Naive thymus-derived CD4-positive, alpha-beta T cell (primary cell): Measurements from ENCODE around the gene FNDC4. TPM values are rescaled to one million over a fixed set of nuclear protein-coding genes. Genes with fewer than 3 reads are reported as not detected.

Experiments
- ATAC-seq: fragments of 150-1000 bp; cut with Tn5 transposase; 2 replicates; pipeline ENCODE4 v1.10.0; 2021; ENCODE audit warnings: mild to moderate bottlenecking, moderate library complexity
- CTCF ChIA-PET: fragments of 350-600 bp; sonication (Branson Sonifier 250); formaldehyde crosslinking; loops from one replicate; lab custom pipeline; 2021; ENCODE audit warnings: antibody characterized with exemption; lab: Charles Lee
- POLR2A ChIA-PET: fragments of 350-600 bp; sonication (Branson Sonifier 250); formaldehyde crosslinking; loops from one replicate; lab custom pipeline; 2021; ENCODE audit warnings: antibody characterized with exemption, inconsistent platforms; lab: Charles Lee
- DNase-seq, 9 donors: peaks; one replicate each; pipeline versions ENCODE4 v3.0.0 to v3.0.0-alpha.2; 2020 to 2022; ENCODE audit warnings: mixed read lengths in 1 of 9
- H3K27ac ChIP-seq: one replicate; pipeline ENCODE4 v1.7.0; 2013; ENCODE audit warnings: mild to moderate bottlenecking, low read depth, low read length, moderate library complexity
- H3K27me3 ChIP-seq, 2 donors: one replicate each; pipeline ENCODE4 v1.7.0; 2013; ENCODE audit warnings: low read length in 2 of 2, mild to moderate bottlenecking in 2 of 2, moderate library complexity in 2 of 2; ENCODE audit not compliant: control insufficient read depth in 2 of 2, insufficient read depth in 2 of 2
- H3K36me3 ChIP-seq, 3 experiments: 1 replicate in 2 of 3; 2 replicates in 1 of 3; pipeline ENCODE4 v1.7.0; 2013; ENCODE audit warnings: low read length in 3 of 3, mild to moderate bottlenecking in 3 of 3, moderate library complexity in 1 of 3; ENCODE audit not compliant: insufficient read depth in 3 of 3, control insufficient read depth in 2 of 3
- H3K4me1 ChIP-seq, 2 donors: one replicate each; pipeline ENCODE4 v1.7.0; 2013; ENCODE audit warnings: low read length in 2 of 2, mild to moderate bottlenecking in 2 of 2, moderate library complexity in 1 of 2; ENCODE audit not compliant: control insufficient read depth in 2 of 2, insufficient read depth in 2 of 2
- H3K4me3 ChIP-seq: 2 replicates; pipeline ENCODE4 v1.7.0; 2013; ENCODE audit warnings: mild to moderate bottlenecking, low read length
- H3K9me3 ChIP-seq, 3 experiments: 1 replicate in 2 of 3; 2 replicates in 1 of 3; pipeline ENCODE4 v1.7.0; 2013; ENCODE audit warnings: low read length in 3 of 3; ENCODE audit not compliant: control insufficient read depth in 2 of 3
- H3K27ac Mint-ChIP-seq, 9 donors: one replicate each; pipeline ENCODE4 v1.8.0; 2020 to 2022; ENCODE audit warnings: mixed read lengths in 9 of 9, mild to moderate bottlenecking in 8 of 9, moderate library complexity in 5 of 9, inconsistent platforms in 2 of 9
- H3K27me3 Mint-ChIP-seq, 5 donors: one replicate each; pipeline ENCODE4 v1.8.0; 2021 to 2022; ENCODE audit warnings: mixed read lengths in 5 of 5, mild to moderate bottlenecking in 1 of 5
- H3K36me3 Mint-ChIP-seq, 5 donors: one replicate each; pipeline ENCODE4 v1.8.0; 2020 to 2022; ENCODE audit warnings: mixed read lengths in 5 of 5, mild to moderate bottlenecking in 3 of 5, inconsistent platforms in 1 of 5
- H3K4me1 Mint-ChIP-seq, 7 donors: one replicate each; pipeline ENCODE4 v1.8.0; 2020 to 2022; ENCODE audit warnings: mixed read lengths in 7 of 7, mild to moderate bottlenecking in 3 of 7, inconsistent platforms in 1 of 7
- H3K4me3 Mint-ChIP-seq, 10 donors: one replicate each; pipeline ENCODE4 v1.8.0; 2020 to 2022; ENCODE audit warnings: mild to moderate bottlenecking in 10 of 10, mixed read lengths in 10 of 10, moderate library complexity in 6 of 10, inconsistent platforms in 2 of 10
- H3K9me3 Mint-ChIP-seq, 11 donors: one replicate each; pipeline ENCODE4 v1.8.0; 2020 to 2022; ENCODE audit warnings: mixed read lengths in 11 of 11, mild to moderate bottlenecking in 4 of 11, inconsistent platforms in 1 of 11, moderate library complexity in 1 of 11
- intact Hi-C, 2 donors: fragments of 100-400 bp; cut with micrococcal nuclease; formaldehyde crosslinking; loops; one replicate each; pipeline ENCODE4 v1.15.1; 2023
- polyA plus RNA-seq, 2 donors: library from polyadenylated mRNA; unstranded; fragments of 300-500 nt; fragmentation: Illumina TruSeq; gene quantifications; one replicate each; pipeline ENCODE4 v1.2.3, GENCODE V29; 2021
- total RNA-seq, 6 experiments: library from RNA in 5 of 6; stranded (reverse) in 5 of 6; gene quantifications; 1 replicate in 5 of 6; 2 replicates in 1 of 6; pipeline ENCODE4 v1.2.3 and lab custom pipeline; 2021 to 2026

Gene FNDC4
- total and polyA plus RNA-seq, 7 experiments from 2014 or later = not detected

GRCh38 chr2:27451095-27451494 lies 43.9 kb downstream of the FNDC4 start:
- H3K9me3 Mint-ChIP-seq = no peaks in the 10 kb centered on the region
- no peaks in the 10 kb centered on the region for H3K27me3 Mint-ChIP-seq
- H3K36me3 ChIP-seq = peaks cover 0 to 41% (median 0%) of the 10 kb centered on the region in 3 experiments
- ATAC-seq (no peak), DNase-seq (no peak)
- intact Hi-C loops = no loop called here
- no peak overlapping the region for H3K4me3 ChIP-seq
- peaks cover 0 to 50% (median 11%) of the 10 kb centered on the region in 5 donors for H3K36me3 Mint-ChIP-seq
- H3K27me3 ChIP-seq = no peaks in the 10 kb centered on the region
- no peaks in the 10 kb centered on the region for H3K4me1 ChIP-seq
- peak overlapping the region in 2 of 9 donors; percentile 6 to 33 for H3K27ac Mint-ChIP-seq
- ChIA-PET CTCF (no interaction called here), POLR2A (no interaction called here)
- H3K4me1 Mint-ChIP-seq = peaks cover 0 to 4% (median 3%) of the 10 kb centered on the region in 7 donors
- no peak overlapping the region for H3K4me3 Mint-ChIP-seq
- H3K27ac ChIP-seq = no peak overlapping the region
- no peaks in the 10 kb centered on the region for H3K9me3 ChIP-seq

- ATAC-seq (no peak), DNase-seq (no peak)
- Histone ChIP-seq H3K27me3 (no peaks in the 10 kb centered on the region), H3K36me3 (peaks cover 0 to 41% (median 0%) of the 10 kb centered on the region in 3 experiments), H3K27ac (no peak overlapping the region), H3K4me1 (no peaks in the 10 kb centered on the region), H3K4me3 (no peak overlapping the region), H3K9me3 (no peaks in the 10 kb centered on the region)
- no peaks in the 10 kb centered on the region for H3K9me3 Mint-ChIP-seq
- ChIA-PET POLR2A (no interaction called here), CTCF (interaction anchor here (1.0 kb wide), 1 partner anchor 234 kb away, joined by 8 read pairs; no protein-coding TSS in a partner anchor)
- intact Hi-C loops = no loop called here
- no peak overlapping the region for H3K4me3 Mint-ChIP-seq
- H3K27me3 Mint-ChIP-seq = no peaks in the 10 kb centered on the region
- H3K4me1 Mint-ChIP-seq = peaks cover 0 to 9% (median 7%) of the 10 kb centered on the region in 7 donors
- H3K27ac Mint-ChIP-seq = peak overlapping the region in 1 of 9 donors; percentile 8
- peaks cover under 1 to 38% (median 6%) of the 10 kb centered on the region in 5 donors for H3K36me3 Mint-ChIP-seq
Observed at GRCh38 chr2:27448381-27448780, 46.6 kb downstream of the FNDC4 start.

GRCh38 chr2:27446057-27446456 lies 48.9 kb downstream of the FNDC4 start:
- Histone ChIP-seq H3K4me1 (no peaks in the 10 kb centered on the region), H3K4me3 (no peak overlapping the region), H3K9me3 (no peaks in the 10 kb centered on the region), H3K36me3 (peaks cover 4 to 48% (median 7%) of the 10 kb centered on the region in 3 experiments), H3K27ac (no peak overlapping the region), H3K27me3 (no peaks in the 10 kb centered on the region)
- ATAC-seq (no peak), DNase-seq (no peak)
- Mint-ChIP-seq H3K4me1 (peaks cover 0 to 13% (median 8%) of the 10 kb centered on the region in 7 donors), H3K9me3 (no peaks in the 10 kb centered on the region), H3K27me3 (no peaks in the 10 kb centered on the region), H3K27ac (peak overlapping the region in 8 of 9 donors; percentile 2 to 86 (median 49)), H3K36me3 (peaks cover 5 to 43% (median 14%) of the 10 kb centered on the region in 5 donors), H3K4me3 (no peak overlapping the region)
- CTCF ChIA-PET = interaction anchor here (0.6 kb wide), 1 partner anchor 1552 kb away, joined by 4 read pairs; no protein-coding TSS in a partner anchor
- intact Hi-C loops = no loop called here
- POLR2A ChIA-PET = interaction anchor here (0.6 to 1.2 kb wide), 2 partner anchors 18 to 25 kb away, joined by 3 to 4 read pairs; partner anchors contain the start of gene NRBP1

- H3K4me3 ChIP-seq = no peak overlapping the region
- H3K9me3 Mint-ChIP-seq = no peaks in the 10 kb centered on the region
- DNase-seq (no peak), ATAC-seq (no peak)
- peaks cover 7 to 46% (median 18%) of the 10 kb centered on the region in 5 donors for H3K36me3 Mint-ChIP-seq
- H3K27me3 Mint-ChIP-seq = no peaks in the 10 kb centered on the region
- H3K27ac ChIP-seq = no peak overlapping the region
- ChIA-PET POLR2A (interaction anchor here (0.6 to 1.2 kb wide), 2 partner anchors 17 to 25 kb away, joined by 3 to 4 read pairs; partner anchors contain the start of gene NRBP1), CTCF (interaction anchor here (0.6 kb wide), 1 partner anchor 1551 kb away, joined by 4 read pairs; no protein-coding TSS in a partner anchor)
- intact Hi-C loops = no loop called here
- H3K27me3 ChIP-seq = no peaks in the 10 kb centered on the region
- no peak overlapping the region for H3K4me3 Mint-ChIP-seq
- peaks cover 0 to 13% (median 7%) of the 10 kb centered on the region in 7 donors for H3K4me1 Mint-ChIP-seq
- peaks cover 8 to 52% (median 12%) of the 10 kb centered on the region in 3 experiments for H3K36me3 ChIP-seq
- no peaks in the 10 kb centered on the region for H3K4me1 ChIP-seq
- peak overlapping the region in 8 of 9 donors; percentile 0 to 86 (median 36) for H3K27ac Mint-ChIP-seq
- no peaks in the 10 kb centered on the region for H3K9me3 ChIP-seq
Observed at GRCh38 chr2:27445615-27446014, 49.4 kb downstream of the FNDC4 start.

- no peak overlapping the region for H3K27ac ChIP-seq
- POLR2A ChIA-PET = interaction anchor here (1.2 kb wide), 1 partner anchor 17 kb away, joined by 4 read pairs; the partner anchor contains the start of gene NRBP1
- H3K4me3 Mint-ChIP-seq = no peak overlapping the region
- no peak overlapping the region for H3K4me3 ChIP-seq
- no peaks in the 10 kb centered on the region for H3K9me3 Mint-ChIP-seq
- no peaks in the 10 kb centered on the region for H3K27me3 ChIP-seq
- ATAC-seq (no peak), DNase-seq (no peak)
- peak overlapping the region in 6 of 9 donors; percentile 8 to 86 (median 53) for H3K27ac Mint-ChIP-seq
- intact Hi-C loops = no loop called here
- H3K27me3 Mint-ChIP-seq = no peaks in the 10 kb centered on the region
- peaks cover 12 to 56% (median 14%) of the 10 kb centered on the region in 3 experiments for H3K36me3 ChIP-seq
- no peaks in the 10 kb centered on the region for H3K9me3 ChIP-seq
- CTCF ChIA-PET = no interaction called here
- H3K4me1 ChIP-seq = no peaks in the 10 kb centered on the region
- peaks cover 0 to 15% (median 7%) of the 10 kb centered on the region in 7 donors for H3K4me1 Mint-ChIP-seq
- peaks cover 12 to 49% (median 23%) of the 10 kb centered on the region in 5 donors for H3K36me3 Mint-ChIP-seq
Observed at GRCh38 chr2:27445155-27445554, 49.8 kb downstream of the FNDC4 start.

GRCh38 chr2:27442920-27443282 lies 52.1 kb downstream of the FNDC4 start:
- H3K27me3 Mint-ChIP-seq = no peaks in the 10 kb centered on the region
- peak overlapping the region in 7 of 9 donors; percentile 40 to 86 (median 70) for H3K27ac Mint-ChIP-seq
- no peaks in the 10 kb centered on the region for H3K4me1 ChIP-seq
- no peaks in the 10 kb centered on the region for H3K9me3 ChIP-seq
- H3K27ac ChIP-seq = peak overlapping the region; percentile 55
- peaks cover 0 to 16% (median 7%) of the 10 kb centered on the region in 7 donors for H3K4me1 Mint-ChIP-seq
- H3K9me3 Mint-ChIP-seq = no peaks in the 10 kb centered on the region
- H3K4me3 ChIP-seq = no peak overlapping the region
- intact Hi-C loops = no loop called here
- H3K36me3 Mint-ChIP-seq = peaks cover 17 to 49% (median 35%) of the 10 kb centered on the region in 5 donors
- no peak for DNase-seq
- ChIA-PET CTCF (no interaction called here), POLR2A (interaction anchor here (0.8 to 1.2 kb wide), 2 partner anchors 10 to 13 kb away, joined by 4 read pairs; no protein-coding TSS in a partner anchor)
- peak overlapping the region in 6 of 10 donors; percentile 7 to 51 (median 28) for H3K4me3 Mint-ChIP-seq
- peak; percentile 22 for ATAC-seq
- peaks cover 23 to 62% (median 24%) of the 10 kb centered on the region in 3 experiments for H3K36me3 ChIP-seq
- H3K27me3 ChIP-seq = no peaks in the 10 kb centered on the region
